NCI-H82 (cell line): ENCODE results near the gene EED.
"Not testable (repeated sequence)": the region's sequence is repeated elsewhere in the genome, so short reads cannot be mapped to it uniquely, and the experiment has no call there.

Experiments used
- DNase-seq: peaks from one replicate; lab custom pipeline; 2025; lab: John Stamatoyannopoulos, UW

Gene EED

DNA sequence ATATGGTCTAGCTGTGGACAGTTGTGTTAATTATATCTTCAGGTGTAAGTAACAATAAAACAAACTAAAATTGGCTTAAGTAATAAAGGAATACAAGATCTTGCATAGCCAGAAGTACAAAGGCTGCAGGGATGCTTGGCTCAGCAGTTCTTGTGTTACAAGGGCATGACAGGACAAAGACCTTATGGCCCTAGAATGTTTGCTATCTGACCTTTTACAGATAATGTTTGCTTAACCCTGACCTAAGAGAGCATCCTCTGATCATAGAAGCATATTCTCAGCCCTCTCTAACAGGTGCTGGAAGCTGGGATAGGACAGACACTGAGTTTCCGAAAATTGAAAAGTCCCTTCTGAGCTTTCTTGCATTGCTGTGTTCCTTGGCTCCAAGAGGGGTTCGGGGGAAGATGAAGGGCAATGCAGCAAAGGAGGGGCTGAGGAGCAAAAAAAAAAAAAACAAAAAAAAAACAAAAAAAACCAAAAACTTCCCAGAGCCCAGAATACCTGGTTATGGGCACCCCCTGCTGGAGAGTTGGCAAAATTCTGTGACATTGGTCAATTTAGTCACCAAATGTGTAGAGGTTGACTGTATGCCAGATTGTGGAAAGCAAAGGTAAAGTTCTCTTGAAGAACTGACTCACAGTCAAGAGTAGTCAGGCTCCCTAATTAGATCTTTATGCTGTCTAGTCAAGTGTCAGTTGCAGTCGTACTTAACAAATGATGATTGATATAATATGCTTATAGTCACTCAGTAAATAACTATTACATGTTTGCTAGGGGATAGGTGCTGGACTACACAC is 47.1 kb downstream of the EED start:
- DNase-seq = peak; percentile 37

DNA sequence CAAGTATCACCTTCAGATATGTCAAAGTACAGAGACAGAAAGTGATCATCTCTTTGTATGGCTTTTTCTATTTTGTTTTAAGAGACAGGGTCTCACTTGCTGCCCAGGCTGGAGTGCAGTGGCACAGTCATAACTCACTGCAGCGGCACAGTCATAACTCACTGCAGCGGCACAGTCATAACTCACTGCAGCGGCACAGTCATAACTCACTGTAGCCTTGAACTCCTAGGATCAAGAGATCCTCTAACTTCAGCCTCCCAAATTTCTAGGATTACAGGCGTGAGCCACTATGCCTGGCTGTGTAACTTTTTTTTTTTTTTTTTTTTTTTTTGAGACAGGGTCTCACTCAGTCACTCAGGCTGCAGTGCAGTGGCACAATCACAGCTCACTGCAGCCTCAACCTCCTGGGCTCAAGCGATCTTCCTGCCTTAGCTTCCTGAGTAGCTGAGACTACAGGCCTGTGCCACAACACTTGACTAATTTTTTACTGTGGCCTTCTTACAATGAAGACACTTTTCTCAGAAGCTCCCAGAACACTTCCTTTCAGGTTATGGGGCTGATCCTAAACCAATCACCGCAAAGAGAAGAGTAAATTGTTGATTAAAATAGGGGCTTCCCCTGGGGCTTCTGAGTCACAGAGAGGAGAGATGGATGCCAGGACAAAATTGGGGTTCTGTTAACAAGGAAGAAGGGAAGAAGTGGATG is 48.5 kb downstream of the EED start:
- no peak for DNase-seq

DNA sequence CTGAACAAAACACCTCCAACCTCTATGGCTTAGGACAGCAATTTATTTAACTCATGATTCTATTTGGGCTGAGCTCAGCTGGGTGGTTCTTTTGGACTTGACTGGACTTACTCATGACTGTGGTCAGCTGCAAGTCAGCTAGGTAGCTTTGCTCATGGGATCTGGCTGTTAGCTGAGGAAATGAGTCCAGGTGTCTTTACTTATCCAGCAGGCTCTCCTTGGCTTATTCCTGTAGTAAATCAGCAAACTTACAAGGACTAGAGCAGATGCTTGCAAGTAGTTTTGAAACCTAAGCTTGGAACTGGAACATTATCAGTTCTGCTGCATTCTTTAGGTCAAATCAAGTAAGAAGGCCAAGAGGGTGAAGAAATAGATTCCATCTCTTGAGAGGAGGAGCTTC is 49.5 kb downstream of the EED start:
- DNase-seq = no peak

- no peak for DNase-seq
These were observed 57.2 kb downstream of the EED start for GRCh38 chr11:86301742-86302091.

- peak; percentile 98 for DNase-seq
These were observed 57.7 kb downstream of the EED start, which contains the start of gene HIKESHI for GRCh38 chr11:86302092-86302793. Gene HIKESHI (plus strand): TSS chr11:86302240. CDS start chr11:86302449, 209 bp downstream.

GRCh38 chr11:86303257-86303656 is 58.7 kb downstream of the EED start:
- no peak for DNase-seq

GRCh38 chr11:86308710-86309109 is 64.2 kb downstream of the EED start:
- DNase-seq = not testable (repeated sequence)

GRCh38 chr11:86313793-86314192 is 69.2 kb downstream of the EED start:
- DNase-seq = no peak

DNA sequence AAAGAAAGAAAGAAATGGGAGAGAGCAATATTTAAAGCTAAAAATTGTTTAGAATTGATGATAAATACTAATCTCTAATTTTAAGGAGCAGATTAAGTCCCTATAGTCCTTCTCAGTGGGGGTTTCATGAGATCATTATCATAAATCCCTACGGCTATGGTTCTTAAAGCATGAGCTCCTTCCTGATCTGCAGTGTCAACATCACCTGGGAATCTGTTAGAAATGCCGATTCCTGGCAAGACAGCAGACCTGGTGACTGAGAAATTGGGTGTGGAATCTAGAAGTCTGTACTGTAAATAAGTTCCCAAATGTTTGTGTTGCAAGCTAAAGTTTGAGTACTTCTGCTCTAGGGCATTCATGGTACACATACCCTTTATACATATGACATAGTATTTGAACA is 70.1 kb downstream of the EED start:
- peak; percentile 25 for DNase-seq
